ENCODE data around the gene JHY. TPM values are rescaled to one million over a fixed set of nuclear protein-coding genes. Genes with fewer than 3 reads are reported as not detected.

JHY gene
- total and polyA plus RNA-seq, 3 experiments from 2014 or later: 4.3 to 7.6 (median 4.9) TPM

DNA sequence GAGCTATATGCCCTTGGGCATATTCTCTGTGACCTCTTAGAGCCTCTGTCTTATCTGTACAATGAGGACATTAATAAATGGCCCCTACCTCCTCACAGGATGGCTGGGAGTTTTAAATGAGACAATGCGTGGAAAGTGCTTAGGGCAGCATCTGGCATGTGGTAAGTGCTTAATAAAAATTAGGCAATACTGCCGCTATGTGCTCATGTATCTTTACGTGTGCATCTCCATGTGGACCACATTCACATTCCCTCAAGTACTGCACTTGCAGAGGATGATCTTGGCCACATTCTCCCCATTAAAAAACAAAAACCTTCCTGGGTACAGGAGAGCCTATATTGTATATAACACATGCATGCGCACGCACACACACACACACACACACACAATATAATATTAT, 118.2 kb downstream of the JHY start:
- H3K9me3 ChIP-seq (ENCODE audit: low read length): no peaks in the 10 kb centered on the region
- peaks cover 0 to 2% (median 0%) of the 10 kb centered on the region in 5 donors for H3K9me3 Mint-ChIP-seq
- H3K4me3 Mint-ChIP-seq: no peak overlapping the region
- H3K27ac ChIP-seq (ENCODE audit: low read depth, low read length): no peak overlapping the region
- H3K4me1 Mint-ChIP-seq: no peaks in the 10 kb centered on the region
- H3K27ac Mint-ChIP-seq: no peak overlapping the region
- CTCF ChIA-PET: no interaction called here
- no peaks in the 10 kb centered on the region for H3K4me1 ChIP-seq (ENCODE audit: insufficient read depth, low read length)
- no peaks in the 10 kb centered on the region for H3K36me3 ChIP-seq (ENCODE audit: insufficient read depth, low read length)
- POLR2A ChIA-PET: no interaction called here
- H3K27me3 ChIP-seq (ENCODE audit: insufficient read depth, low read length, poor library complexity, severe bottlenecking): no peaks in the 10 kb centered on the region
- H3K27me3 Mint-ChIP-seq: peaks cover 16 to 47% of the 10 kb centered on the region in 2 donors
- no peaks in the 10 kb centered on the region for H3K36me3 Mint-ChIP-seq
- no peak for DNase-seq
- no peak overlapping the region for H3K4me3 ChIP-seq (ENCODE audit: low read length)

DNA sequence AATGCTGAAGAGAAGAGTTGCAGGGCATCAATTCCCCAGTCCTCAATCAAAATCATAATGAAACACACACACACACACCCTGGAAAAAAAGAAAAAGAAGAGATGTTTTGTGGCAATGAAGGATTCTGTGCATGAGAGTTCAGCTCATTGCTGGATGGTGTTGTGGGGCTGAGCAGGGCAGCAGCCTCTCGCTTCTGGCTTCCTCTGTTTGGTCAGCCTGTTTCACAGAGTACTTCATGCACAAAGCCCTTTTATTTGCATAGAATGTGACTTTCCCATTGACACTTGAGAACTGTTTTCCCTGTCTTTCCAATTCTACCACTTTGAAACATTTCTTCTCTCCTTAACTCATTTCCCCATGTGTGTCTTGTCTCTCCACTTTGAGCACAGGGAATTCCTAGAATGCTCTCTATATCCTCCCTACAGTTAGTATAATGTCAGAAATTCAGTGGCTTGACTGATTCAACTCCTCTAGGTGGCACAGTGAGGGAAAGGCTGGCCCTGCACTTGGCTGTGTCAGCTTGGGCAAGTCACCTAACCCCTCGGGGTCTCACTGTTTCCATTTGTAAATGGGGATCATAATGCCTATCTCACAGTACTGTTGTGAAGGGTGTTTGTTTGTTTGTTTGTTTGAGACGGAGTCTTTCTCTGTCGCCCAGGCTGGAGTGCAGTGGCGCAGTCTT, 124.4 kb downstream of the JHY start:
- Histone ChIP-seq H3K36me3 (ENCODE audit: insufficient read depth, low read length) (no peaks in the 10 kb centered on the region), H3K27ac (ENCODE audit: low read depth, low read length) (no peak overlapping the region), H3K4me3 (ENCODE audit: low read length) (no peak overlapping the region), H3K9me3 (ENCODE audit: low read length) (no peaks in the 10 kb centered on the region), H3K4me1 (ENCODE audit: insufficient read depth, low read length) (no peaks in the 10 kb centered on the region), H3K27me3 (ENCODE audit: insufficient read depth, low read length, poor library complexity, severe bottlenecking) (no peaks in the 10 kb centered on the region)
- no peak overlapping the region for H3K4me3 Mint-ChIP-seq
- H3K27ac Mint-ChIP-seq: no peak overlapping the region
- H3K36me3 Mint-ChIP-seq: no peaks in the 10 kb centered on the region
- peaks cover 0 to 2% (median 0%) of the 10 kb centered on the region in 5 donors for H3K9me3 Mint-ChIP-seq
- H3K4me1 Mint-ChIP-seq: no peaks in the 10 kb centered on the region
- ChIA-PET CTCF (no interaction called here), POLR2A (no interaction called here)
- H3K27me3 Mint-ChIP-seq: peaks cover 3 to 9% of the 10 kb centered on the region in 2 donors
- no peak for DNase-seq

Other genes starting within 250 kb of the JHY start
- 10 to 100 TPM; 34.6 to 36.4 TPM for gene UBASH3B, start 227.0 kb upstream of the JHY start, total RNA-seq
- gene UBASH3B, start 227.0 kb upstream of the JHY start, polyA plus RNA-seq: 12.0 TPM
- 10 to 100 TPM; 71.9 to 72.1 TPM for gene CRTAM, start 44.3 kb upstream of the JHY start, total RNA-seq
- 65.0 TPM for gene CRTAM, start 44.3 kb upstream of the JHY start, polyA plus RNA-seq
- not detected for gene BSX, start 99.1 kb downstream of the JHY start, total RNA-seq
- not detected for gene BSX, start 99.1 kb downstream of the JHY start, polyA plus RNA-seq
- 1,000 to 10,000 TPM; 3,972 to 4,236 TPM for gene HSPA8, start 179.4 kb downstream of the JHY start, total RNA-seq
- gene HSPA8, start 179.4 kb downstream of the JHY start, polyA plus RNA-seq: 1,494 TPM

All from CD8-positive, alpha-beta memory T cell (primary cell).